Suppressor macrophage treated with lipopolysaccharide for 4 hours (primary cell): ENCODE measurements around the gene NRG3.
"Not testable (repeated sequence)": the region's sequence is repeated elsewhere in the genome, so short reads cannot be mapped to it uniquely, and the experiment has no call there.

ENCODE experiments used
- DNase-seq: peaks from one replicate; pipeline ENCODE4 v3.0.0-alpha.2; 2020

NRG3 gene

GRCh38 chr10:82310839-82311238 is 435.8 kb downstream of the NRG3 start:
- no peak for DNase-seq

- no peak for DNase-seq
Measured at GRCh38 chr10:82313401-82313800, 438.4 kb downstream of the NRG3 start.

GRCh38 chr10:82318534-82318933 is 443.5 kb downstream of the NRG3 start:
- DNase-seq: no peak

GRCh38 chr10:82319074-82319473 is 444.1 kb downstream of the NRG3 start:
- DNase-seq: no peak

- no peak for DNase-seq
Measured at GRCh38 chr10:82319562-82319961, 444.6 kb downstream of the NRG3 start.

- no peak for DNase-seq
Measured at GRCh38 chr10:82321724-82322123, 446.7 kb downstream of the NRG3 start.

GRCh38 chr10:82331716-82332115 is 456.7 kb downstream of the NRG3 start:
- DNase-seq: no peak

GRCh38 chr10:82335831-82336230 is 460.8 kb downstream of the NRG3 start:
- no peak for DNase-seq

GRCh38 chr10:82340166-82340565 is 465.2 kb downstream of the NRG3 start:
- no peak for DNase-seq

- DNase-seq: not testable (repeated sequence)
Measured at GRCh38 chr10:82349590-82349989, 474.6 kb downstream of the NRG3 start.

- DNase-seq: no peak
Measured at GRCh38 chr10:82353381-82353780, 478.4 kb downstream of the NRG3 start.

GRCh38 chr10:82358486-82359099 is 483.6 kb downstream of the NRG3 start:
- no peak for DNase-seq

- DNase-seq: no peak
Measured at GRCh38 chr10:82361256-82361655, 486.3 kb downstream of the NRG3 start.

GRCh38 chr10:82377608-82378007 is 502.6 kb downstream of the NRG3 start:
- DNase-seq: no peak

GRCh38 chr10:82378146-82378545 is 503.2 kb downstream of the NRG3 start:
- DNase-seq: no peak

- no peak for DNase-seq
Measured at GRCh38 chr10:82383350-82383749, 508.4 kb downstream of the NRG3 start.

GRCh38 chr10:82390866-82391658 is 516.1 kb downstream of the NRG3 start:
- DNase-seq: no peak

GRCh38 chr10:82391971-82392370 is 517.0 kb downstream of the NRG3 start:
- DNase-seq: no peak

GRCh38 chr10:82392533-82392932 is 517.5 kb downstream of the NRG3 start:
- DNase-seq: no peak

GRCh38 chr10:82394122-82394521 is 519.1 kb downstream of the NRG3 start:
- no peak for DNase-seq

- DNase-seq: no peak
Measured at GRCh38 chr10:82394987-82395386, 520.0 kb downstream of the NRG3 start.

- no peak for DNase-seq
Measured at GRCh38 chr10:82396886-82397285, 521.9 kb downstream of the NRG3 start.

- DNase-seq: no peak
Measured at GRCh38 chr10:82397854-82398253, 522.9 kb downstream of the NRG3 start.

- DNase-seq: no peak
Measured at GRCh38 chr10:82399850-82400249, 524.9 kb downstream of the NRG3 start.

GRCh38 chr10:82400841-82401240 is 525.8 kb downstream of the NRG3 start:
- DNase-seq: no peak
